Measurements from ENCODE around the gene GRIA1. TPM values are rescaled to one million over a fixed set of nuclear protein-coding genes. Genes with fewer than 3 reads are reported as not detected.

The GRIA1 gene
- total RNA-seq, 1 experiment from 2014 or later: 0.81 TPM

DNA sequence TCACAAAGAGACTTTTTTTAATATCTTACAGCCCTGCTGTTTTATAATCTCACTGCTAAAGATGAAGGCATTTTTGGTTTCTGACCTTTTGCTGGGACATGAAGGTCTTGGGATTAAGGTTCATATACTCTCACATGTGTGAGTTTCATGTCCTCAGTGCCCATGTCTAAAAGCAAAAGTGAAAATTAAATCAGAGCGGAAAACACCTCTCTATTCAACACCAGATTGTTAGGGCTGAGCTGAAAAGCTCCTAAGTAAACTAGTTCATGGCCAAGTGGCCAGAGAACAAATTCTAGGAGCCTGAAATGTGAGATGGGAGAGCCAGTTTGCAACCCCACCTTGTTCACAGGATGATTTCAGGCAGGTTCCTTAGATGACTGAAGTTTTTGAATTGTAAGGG lies 110.9 kb downstream of the GRIA1 start:
- POLR2A ChIA-PET: no interaction called here
- no peak for TF ChIP-seq CBFB (CRISPR knock-in tag; IDR thresholded peaks at IDR 0.05; ENCODE audit: low read depth)
- no peak for TF ChIP-seq GTF2I (CRISPR knock-in tag; conservative IDR thresholded peaks at IDR 0.05)
- TF ChIP-seq, protein P1, sequence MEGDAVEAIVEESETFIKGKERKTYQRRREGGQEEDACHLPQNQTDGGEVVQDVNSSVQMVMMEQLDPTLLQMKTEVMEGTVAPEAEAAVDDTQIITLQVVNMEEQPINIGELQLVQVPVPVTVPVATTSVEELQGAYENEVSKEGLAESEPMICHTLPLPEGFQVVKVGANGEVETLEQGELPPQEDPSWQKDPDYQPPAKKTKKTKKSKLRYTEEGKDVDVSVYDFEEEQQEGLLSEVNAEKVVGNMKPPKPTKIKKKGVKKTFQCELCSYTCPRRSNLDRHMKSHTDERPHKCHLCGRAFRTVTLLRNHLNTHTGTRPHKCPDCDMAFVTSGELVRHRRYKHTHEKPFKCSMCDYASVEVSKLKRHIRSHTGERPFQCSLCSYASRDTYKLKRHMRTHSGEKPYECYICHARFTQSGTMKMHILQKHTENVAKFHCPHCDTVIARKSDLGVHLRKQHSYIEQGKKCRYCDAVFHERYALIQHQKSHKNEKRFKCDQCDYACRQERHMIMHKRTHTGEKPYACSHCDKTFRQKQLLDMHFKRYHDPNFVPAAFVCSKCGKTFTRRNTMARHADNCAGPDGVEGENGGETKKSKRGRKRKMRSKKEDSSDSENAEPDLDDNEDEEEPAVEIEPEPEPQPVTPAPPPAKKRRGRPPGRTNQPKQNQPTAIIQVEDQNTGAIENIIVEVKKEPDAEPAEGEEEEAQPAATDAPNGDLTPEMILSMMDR (IDR thresholded peaks at IDR 0.05): no peak
- no peak for TF ChIP-seq GABPB1 (CRISPR knock-in tag; IDR thresholded peaks at IDR 0.05)
- TF ChIP-seq, protein P2, sequence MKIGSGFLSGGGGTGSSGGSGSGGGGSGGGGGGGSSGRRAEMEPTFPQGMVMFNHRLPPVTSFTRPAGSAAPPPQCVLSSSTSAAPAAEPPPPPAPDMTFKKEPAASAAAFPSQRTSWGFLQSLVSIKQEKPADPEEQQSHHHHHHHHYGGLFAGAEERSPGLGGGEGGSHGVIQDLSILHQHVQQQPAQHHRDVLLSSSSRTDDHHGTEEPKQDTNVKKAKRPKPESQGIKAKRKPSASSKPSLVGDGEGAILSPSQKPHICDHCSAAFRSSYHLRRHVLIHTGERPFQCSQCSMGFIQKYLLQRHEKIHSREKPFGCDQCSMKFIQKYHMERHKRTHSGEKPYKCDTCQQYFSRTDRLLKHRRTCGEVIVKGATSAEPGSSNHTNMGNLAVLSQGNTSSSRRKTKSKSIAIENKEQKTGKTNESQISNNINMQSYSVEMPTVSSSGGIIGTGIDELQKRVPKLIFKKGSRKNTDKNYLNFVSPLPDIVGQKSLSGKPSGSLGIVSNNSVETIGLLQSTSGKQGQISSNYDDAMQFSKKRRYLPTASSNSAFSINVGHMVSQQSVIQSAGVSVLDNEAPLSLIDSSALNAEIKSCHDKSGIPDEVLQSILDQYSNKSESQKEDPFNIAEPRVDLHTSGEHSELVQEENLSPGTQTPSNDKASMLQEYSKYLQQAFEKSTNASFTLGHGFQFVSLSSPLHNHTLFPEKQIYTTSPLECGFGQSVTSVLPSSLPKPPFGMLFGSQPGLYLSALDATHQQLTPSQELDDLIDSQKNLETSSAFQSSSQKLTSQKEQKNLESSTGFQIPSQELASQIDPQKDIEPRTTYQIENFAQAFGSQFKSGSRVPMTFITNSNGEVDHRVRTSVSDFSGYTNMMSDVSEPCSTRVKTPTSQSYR (CRISPR knock-in tag; IDR thresholded peaks at IDR 0.05): no peak
- TF ChIP-seq ZNF138 (CRISPR knock-in tag; conservative IDR thresholded peaks at IDR 0.05): no peak
- TF ChIP-seq, protein P3, sequence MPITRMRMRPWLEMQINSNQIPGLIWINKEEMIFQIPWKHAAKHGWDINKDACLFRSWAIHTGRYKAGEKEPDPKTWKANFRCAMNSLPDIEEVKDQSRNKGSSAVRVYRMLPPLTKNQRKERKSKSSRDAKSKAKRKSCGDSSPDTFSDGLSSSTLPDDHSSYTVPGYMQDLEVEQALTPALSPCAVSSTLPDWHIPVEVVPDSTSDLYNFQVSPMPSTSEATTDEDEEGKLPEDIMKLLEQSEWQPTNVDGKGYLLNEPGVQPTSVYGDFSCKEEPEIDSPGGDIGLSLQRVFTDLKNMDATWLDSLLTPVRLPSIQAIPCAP (CRISPR knock-in tag; IDR thresholded peaks at IDR 0.05): no peak
- no peak for TF ChIP-seq EMX1 (CRISPR knock-in tag; IDR thresholded peaks at IDR 0.05)
- TF ChIP-seq ZNF423 (CRISPR knock-in tag; IDR thresholded peaks at IDR 0.05): no peak
- TF ChIP-seq, protein P4, sequence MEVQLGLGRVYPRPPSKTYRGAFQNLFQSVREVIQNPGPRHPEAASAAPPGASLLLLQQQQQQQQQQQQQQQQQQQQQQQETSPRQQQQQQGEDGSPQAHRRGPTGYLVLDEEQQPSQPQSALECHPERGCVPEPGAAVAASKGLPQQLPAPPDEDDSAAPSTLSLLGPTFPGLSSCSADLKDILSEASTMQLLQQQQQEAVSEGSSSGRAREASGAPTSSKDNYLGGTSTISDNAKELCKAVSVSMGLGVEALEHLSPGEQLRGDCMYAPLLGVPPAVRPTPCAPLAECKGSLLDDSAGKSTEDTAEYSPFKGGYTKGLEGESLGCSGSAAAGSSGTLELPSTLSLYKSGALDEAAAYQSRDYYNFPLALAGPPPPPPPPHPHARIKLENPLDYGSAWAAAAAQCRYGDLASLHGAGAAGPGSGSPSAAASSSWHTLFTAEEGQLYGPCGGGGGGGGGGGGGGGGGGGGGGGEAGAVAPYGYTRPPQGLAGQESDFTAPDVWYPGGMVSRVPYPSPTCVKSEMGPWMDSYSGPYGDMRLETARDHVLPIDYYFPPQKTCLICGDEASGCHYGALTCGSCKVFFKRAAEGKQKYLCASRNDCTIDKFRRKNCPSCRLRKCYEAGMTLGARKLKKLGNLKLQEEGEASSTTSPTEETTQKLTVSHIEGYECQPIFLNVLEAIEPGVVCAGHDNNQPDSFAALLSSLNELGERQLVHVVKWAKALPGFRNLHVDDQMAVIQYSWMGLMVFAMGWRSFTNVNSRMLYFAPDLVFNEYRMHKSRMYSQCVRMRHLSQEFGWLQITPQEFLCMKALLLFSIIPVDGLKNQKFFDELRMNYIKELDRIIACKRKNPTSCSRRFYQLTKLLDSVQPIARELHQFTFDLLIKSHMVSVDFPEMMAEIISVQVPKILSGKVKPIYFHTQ (CRISPR knock-in tag; IDR thresholded peaks at IDR 0.05): no peak
- no peak for TF ChIP-seq KAT7 (CRISPR knock-in tag; IDR thresholded peaks at IDR 0.05; ENCODE audit: borderline replicate concordance)
- no peak for TF ChIP-seq NR2C2 (CRISPR knock-in tag; IDR thresholded peaks at IDR 0.05)
- no peak for TF ChIP-seq TEAD1 (CRISPR knock-in tag; IDR thresholded peaks at IDR 0.05)
- no peak for TF ChIP-seq FOXJ3 (CRISPR knock-in tag; IDR thresholded peaks at IDR 0.05; ENCODE audit: borderline replicate concordance)
- no peak for TF ChIP-seq RELA (CRISPR knock-in tag; IDR thresholded peaks at IDR 0.05; ENCODE audit: borderline replicate concordance)
- TF ChIP-seq ZNF416 (CRISPR knock-in tag; IDR thresholded peaks at IDR 0.05): no peak
- TF ChIP-seq, protein P5, sequence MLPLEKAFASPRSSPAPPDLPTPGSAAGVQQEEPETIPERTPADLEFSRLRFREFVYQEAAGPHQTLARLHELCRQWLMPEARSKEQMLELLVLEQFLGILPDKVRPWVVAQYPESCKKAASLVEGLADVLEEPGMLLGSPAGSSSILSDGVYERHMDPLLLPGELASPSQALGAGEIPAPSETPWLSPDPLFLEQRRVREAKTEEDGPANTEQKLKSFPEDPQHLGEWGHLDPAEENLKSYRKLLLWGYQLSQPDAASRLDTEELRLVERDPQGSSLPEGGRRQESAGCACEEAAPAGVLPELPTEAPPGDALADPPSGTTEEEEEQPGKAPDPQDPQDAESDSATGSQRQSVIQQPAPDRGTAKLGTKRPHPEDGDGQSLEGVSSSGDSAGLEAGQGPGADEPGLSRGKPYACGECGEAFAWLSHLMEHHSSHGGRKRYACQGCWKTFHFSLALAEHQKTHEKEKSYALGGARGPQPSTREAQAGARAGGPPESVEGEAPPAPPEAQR (CRISPR knock-in tag; IDR thresholded peaks at IDR 0.05): no peak
- Mint-ChIP-seq H3K4me1 (peaks cover 4% of the 10 kb centered on the region), H3K27me3 (ENCODE audit: low read depth) (no peaks in the 10 kb centered on the region), H3K4me3 (no peak overlapping the region), H3K36me3 (no peaks in the 10 kb centered on the region), H3K27ac (no peak overlapping the region), H3K9me3 (peaks cover 2% of the 10 kb centered on the region; the same call in 1 of the 2 replicates)
- CTCF ChIA-PET: no interaction called here
- DNase-seq (ENCODE audit: low spot score) (no peak), ATAC-seq (no peak)

DNA sequence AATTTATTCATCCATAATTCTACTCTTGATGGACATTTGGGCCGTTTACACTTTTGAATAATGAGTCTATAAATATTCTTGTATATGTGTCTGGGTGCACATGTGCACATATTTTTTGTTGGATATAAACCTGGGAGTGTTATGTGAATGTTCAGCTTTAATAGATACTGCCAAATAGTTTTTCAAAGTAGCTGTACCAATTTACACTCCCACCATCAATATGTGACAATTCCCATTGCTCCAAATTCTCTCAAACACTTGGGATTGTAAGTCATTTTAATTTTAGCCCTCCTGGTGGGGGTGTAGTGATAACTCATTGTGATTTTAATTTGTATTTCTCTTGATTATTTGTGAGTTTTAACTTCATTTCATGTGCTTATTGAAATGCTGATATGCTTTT lies 114.9 kb downstream of the GRIA1 start:
- ChIA-PET POLR2A (no interaction called here), CTCF (no interaction called here)
- ATAC-seq: no peak

More for the DNA sequence above, 114.9 kb downstream of the GRIA1 start:
- no peaks in the 10 kb centered on the region for H3K36me3 Mint-ChIP-seq
- peaks cover 4% of the 10 kb centered on the region for H3K4me1 Mint-ChIP-seq
- TF ChIP-seq ZNF232 (CRISPR knock-in tag; IDR thresholded peaks at IDR 0.05): no peak
- no peak for TF ChIP-seq NFE2L1 (CRISPR knock-in tag; IDR thresholded peaks at IDR 0.05)
- TF ChIP-seq, protein P6, sequence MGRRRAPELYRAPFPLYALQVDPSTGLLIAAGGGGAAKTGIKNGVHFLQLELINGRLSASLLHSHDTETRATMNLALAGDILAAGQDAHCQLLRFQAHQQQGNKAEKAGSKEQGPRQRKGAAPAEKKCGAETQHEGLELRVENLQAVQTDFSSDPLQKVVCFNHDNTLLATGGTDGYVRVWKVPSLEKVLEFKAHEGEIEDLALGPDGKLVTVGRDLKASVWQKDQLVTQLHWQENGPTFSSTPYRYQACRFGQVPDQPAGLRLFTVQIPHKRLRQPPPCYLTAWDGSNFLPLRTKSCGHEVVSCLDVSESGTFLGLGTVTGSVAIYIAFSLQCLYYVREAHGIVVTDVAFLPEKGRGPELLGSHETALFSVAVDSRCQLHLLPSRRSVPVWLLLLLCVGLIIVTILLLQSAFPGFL (CRISPR knock-in tag; IDR thresholded peaks at IDR 0.05; ENCODE audit: borderline replicate concordance): no peak
- H3K9me3 Mint-ChIP-seq: 0 out of 2 replicates have a peak, but pooled peaks cover 2% of the 10 kb centered on the region
- no peak overlapping the region for H3K27ac Mint-ChIP-seq
- H3K27me3 Mint-ChIP-seq (ENCODE audit: low read depth): no peaks in the 10 kb centered on the region
- no peak for DNase-seq (ENCODE audit: low spot score)
- no peak overlapping the region for H3K4me3 Mint-ChIP-seq

Measured in WTC11 (cell line).